DND-41 (cell line): Measurements from ENCODE around the gene MCAT.

Source experiments
- CTCF ChIP-seq: IDR thresholded peaks from 2 replicates; pipeline ENCODE4 v1.5.1; 2012; ENCODE audit warnings: borderline replicate concordance, low read length, moderate library complexity, mild to moderate bottlenecking; ENCODE audit not compliant: poor library complexity, severe bottlenecking; ENCODE audit errors: extremely low read depth
- EZH2 ChIP-seq: IDR thresholded peaks from 3 replicates; pipeline ENCODE4 v1.6.1; 2012; ENCODE audit warnings: borderline replicate concordance, low read depth, mild to moderate bottlenecking, moderate library complexity, low read length, inconsistent platforms; ENCODE audit not compliant: severe bottlenecking

- TF ChIP-seq CTCF (no peak), EZH2 (no peak)
These were observed 57.3 kb downstream of the MCAT start for GRCh38 chr22:43085658-43086606.
